HG02571 (cell line): Measurements from ENCODE around the gene MORN4.
"Not testable (repeated sequence)": the region's sequence is repeated elsewhere in the genome, so short reads cannot be mapped to it uniquely, and the experiment has no call there.

Source experiments
- ATAC-seq: cut with Tn5 transposase; IDR thresholded peaks from one replicate; pipeline ENCODE4 v1.9.1; 2021; ENCODE audit warnings: mild to moderate bottlenecking, moderate library complexity; ENCODE audit not compliant: unreplicated experiment

Gene MORN4

DNA sequence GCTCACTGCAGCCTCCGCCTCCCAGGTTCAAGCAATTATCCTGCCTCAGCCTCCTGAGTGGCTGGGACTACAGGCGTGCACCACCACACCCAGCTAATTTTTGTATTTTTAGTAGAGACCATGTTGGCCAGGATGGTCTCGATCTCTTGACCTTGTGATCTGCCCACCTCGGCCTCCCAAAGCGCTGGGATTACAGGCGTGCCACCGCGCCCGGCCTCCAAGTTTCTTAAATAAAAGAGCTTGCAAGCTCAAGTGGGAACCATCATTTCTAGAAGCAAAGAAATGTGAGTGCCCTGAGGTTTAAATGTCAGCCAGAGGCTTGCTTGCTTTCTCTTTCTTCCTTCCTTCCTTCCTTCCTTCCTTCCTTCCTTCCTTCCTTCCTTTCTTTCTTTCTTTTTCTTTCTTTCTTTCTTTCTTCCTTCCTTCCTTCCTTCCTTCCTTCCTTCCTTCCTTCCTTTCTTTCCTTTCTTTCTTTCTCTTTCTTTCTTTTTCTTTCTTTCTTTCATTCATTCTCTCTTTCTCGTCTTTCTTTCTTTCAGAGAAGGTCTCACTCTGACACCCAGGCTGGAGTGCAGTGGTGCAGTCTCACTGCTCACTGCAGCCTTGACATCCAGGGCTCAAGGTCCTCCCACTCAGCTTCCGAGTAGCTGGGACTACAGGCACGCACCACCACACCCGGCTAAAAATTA is 9.3 kb upstream of the MORN4 start:
- ATAC-seq = not testable (repeated sequence)

DNA sequence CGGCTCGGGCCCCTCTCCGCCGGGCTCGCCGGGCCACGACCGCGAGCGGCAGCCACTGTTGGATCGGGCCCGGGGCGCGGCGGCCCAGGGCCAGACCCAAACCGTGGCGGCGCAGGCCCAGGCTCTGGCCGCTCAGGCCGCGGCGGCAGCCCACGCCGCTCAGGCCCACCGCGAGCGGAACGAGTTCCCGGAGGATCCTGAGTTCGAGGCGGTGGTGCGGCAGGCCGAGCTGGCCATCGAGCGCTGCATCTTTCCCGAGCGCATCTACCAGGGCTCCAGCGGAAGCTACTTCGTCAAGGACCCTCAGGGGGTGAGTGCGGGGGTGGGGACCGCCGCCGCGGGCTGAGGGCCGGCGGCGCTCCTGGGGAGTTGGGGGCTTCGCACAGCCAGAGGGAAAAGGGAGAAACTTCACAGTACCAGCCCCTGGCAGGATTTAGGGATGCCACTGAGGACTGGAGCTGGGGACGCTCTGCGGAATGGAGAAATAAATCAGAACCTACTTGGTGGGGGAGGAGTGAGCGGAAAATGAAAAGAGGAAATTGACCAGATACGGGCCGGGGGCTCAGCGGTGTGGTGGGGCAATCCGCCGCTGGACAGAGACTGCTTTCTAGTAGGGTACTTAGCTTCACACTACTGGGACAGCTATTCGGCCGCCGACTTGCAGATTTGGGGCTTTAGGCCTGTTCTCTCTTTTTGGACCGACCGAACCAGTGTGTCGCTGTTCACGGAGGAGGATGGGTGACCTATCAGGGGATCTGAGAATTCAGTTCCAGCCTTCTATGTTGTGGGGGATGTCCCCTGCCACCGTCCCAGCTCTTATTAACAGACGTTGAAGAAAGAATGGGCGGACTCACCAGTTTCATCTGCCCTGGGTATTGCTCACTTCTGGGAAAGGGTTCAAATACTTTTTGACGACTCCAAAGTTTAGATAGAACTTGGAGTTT is 7.8 kb upstream of the MORN4 start:
- peak; percentile 3 for ATAC-seq

DNA sequence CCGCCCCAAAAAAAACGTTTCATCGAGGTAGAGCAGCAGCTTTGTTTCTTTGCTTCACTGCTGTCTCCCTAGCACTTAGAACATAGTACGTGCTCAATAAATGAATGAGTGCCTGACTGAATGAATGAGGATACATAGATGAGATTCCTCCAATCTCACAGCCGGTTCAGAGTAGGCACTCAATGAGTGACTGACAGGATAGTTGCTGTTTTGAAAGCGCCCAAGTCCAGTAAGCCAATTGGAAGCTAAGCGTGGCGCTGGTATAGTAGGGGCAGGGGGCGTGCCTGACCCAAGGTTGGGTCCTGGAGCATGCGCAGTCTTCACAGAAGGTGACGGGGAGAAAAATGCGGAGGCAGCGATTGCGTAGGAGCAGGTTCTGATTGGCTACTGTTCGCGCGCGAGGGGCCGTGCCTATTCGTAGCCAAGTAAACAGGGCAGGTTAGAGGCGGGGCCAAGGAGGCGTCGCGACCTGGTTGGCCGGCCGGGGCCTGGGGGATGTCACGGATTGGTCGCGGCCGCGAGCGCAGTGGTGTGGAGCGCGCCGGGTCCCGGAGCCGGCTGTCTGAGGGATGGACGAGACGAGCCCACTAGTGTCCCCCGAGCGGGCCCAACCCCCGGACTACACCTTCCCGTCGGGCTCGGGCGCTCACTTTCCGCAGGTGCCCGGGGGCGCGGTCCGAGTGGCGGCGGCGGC is 7.0 kb upstream of the MORN4 start, which contains the start of gene PI4K2A:
PI4K2A (plus strand) TSS at position 498 of the 694 bp plus-strand sequence; CDS start at position 570, 72 bp downstream.
- ATAC-seq = peak; percentile 98

DNA sequence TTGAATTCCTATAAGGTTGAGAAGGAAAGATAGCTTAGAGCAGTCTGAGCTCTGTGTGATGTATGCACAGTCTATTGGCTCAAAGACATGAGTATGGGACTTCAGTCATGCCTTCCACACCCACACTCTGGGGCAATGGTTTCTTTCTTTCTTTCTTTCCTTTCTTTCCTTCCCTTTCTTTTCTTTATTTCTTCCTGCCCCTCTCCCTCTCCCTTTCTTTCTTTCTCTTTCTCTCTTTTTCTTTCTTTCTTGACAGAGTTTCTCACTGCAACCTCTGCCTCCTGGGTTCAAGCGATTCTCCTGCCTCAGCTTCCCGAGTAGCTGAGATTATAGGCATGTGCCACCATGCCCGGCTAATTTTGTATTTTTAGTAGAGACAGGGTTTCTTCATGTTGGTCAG is 5.8 kb upstream of the MORN4 start:
- not testable (repeated sequence) for ATAC-seq

DNA sequence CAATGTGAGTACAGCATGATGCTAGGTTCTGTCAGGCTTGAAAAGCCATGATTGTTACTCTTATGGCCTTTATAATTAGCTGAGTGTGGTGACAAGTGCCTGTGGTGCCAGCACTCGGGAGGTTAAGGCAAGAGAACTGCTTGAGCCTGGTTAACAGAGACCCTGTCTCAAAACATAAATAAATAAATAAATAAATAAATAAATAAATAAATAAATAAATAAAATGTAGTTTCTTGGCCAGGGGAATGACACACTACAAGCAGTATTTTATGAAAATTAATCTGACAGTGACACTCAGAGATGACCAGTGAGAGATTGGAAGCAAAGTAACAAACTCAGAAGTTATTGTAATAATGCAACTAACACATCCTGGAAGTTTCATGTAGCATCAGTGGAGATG is 2.3 kb upstream of the MORN4 start:
- no peak for ATAC-seq

DNA sequence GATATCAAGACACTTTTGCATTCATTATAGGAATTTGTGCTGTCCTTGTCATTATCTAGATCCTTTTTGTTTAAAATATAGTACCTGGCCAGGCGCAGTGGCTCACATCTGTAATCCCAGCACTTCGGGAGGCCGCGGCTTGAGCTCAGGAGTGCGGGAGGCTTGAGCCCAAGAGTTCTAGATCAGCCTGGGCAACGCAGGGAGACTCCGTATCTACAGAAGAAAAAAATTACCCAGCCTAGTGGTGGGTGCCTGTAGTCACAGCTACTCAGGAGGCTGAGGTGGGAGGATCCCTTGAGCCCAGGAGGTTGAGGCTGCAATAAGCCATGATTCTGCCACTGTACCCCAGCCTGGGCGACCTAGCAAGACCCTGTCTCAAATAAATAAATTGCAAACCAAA is 621 bp upstream of the MORN4 start:
- no peak for ATAC-seq

DNA sequence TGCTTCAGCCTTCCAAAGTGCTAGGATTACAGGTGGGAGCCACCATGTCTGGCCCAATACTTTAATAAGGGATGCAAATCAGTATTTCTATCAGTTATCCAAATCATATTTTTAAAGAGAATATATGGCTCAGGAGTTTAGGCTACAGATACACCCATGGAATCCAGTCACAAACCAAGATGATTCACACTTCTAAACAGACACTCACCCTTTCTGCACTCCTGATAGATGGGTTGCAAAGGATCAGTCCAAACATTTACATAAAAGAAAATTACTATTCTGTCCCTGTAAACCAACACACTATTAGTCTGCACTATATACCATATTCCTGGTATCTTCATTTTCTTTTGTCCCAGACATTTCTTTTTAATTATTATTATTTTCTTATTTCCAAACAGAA is 2.2 kb downstream of the MORN4 start:
- no peak for ATAC-seq

DNA sequence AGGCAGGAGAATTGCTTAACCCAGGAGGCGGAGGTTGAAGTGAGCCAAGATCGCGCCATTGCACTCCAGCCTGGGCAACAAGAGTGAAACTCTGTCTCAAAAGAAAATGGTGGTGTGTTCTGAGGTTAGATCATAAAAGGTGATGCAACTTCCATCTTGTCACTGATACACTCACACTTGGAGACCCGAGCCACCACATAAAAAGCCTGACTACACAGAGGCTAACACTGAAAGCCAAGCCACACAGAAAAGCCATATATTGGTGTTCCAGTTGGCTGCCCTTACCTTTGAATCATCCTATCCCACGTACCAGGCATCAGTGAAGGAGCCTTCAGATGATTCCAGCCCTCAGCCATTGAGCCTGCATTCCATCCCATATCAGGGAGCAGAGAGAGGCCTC is 4.0 kb downstream of the MORN4 start:
- no peak for ATAC-seq

DNA sequence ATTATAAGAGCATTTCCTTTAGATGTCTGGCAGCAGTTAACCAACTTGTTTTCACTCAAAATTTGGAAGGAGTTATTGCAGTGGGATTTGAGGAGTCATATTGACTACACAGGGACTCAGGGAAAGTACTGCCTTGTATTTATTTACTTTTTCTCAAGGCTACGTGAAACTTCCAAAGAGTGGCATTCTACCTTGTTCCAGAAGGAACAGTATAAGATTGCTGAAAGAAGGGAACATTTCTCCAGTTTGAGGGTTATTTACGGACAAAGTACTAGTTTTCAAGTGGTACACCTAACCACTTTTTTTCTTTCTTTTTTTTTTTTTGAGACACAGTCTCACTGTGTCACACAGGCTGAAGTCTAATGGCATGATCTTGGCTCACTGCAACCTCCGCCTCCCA is 5.1 kb downstream of the MORN4 start:
- ATAC-seq = no peak

DNA sequence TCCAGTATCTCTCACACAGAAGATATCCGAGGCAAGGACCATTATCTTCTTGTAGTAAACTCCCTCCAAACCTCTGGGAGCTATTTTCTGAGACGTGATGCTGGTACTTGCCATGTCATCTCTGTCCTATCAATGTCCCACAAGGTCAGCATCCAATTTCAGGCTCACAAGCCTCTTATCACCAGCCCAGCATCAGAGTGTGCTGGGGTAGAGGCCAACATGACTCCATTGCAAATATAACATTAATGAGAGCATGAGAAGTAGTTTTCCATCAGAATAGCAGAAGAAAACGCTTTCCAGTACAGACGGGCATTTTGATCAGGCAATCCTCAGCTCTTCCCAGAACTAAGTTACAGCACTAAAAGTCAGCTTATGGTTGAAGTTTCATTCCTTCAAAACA is 5.6 kb downstream of the MORN4 start:
- no peak for ATAC-seq

DNA sequence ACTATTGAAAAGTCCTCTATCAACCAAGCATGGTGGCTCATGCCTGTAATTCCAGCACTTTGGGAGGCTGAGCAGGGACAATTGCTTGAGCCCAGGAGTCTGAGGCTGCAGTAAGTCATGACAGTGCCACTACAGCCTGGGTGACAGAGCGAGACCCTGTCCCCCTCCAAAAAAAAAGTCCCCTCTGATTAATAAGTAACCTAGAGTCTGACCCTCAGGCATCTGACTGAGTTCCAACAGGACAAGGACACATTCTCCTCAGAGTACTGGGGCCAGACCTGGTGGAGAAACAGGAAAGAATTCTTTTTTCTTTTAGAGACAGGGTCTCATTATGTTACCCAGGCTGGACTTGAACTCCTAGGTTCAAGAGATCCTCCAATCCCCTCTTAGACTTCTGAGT is 10.0 kb downstream of the MORN4 start:
- ATAC-seq = no peak

DNA sequence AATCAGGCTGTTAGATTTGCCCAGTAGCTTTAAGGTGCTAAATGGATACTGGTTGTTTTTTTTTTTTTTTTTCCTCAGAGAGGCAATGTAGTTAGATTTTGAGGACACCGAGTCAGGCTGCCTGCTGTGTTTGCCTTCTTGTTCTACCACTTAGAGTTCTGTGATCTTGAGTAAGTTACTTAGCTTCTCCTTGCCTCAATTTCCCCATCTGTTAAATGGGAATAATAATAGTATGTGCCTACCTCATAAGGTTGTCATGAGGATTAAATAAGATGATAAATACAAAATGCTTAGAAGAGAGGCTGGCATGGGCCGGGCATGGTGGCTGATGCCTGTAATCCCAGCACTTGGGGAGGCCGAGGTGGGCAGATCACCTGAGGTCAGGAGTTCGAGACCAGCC is 14.6 kb downstream of the MORN4 start:
- no peak for ATAC-seq

DNA sequence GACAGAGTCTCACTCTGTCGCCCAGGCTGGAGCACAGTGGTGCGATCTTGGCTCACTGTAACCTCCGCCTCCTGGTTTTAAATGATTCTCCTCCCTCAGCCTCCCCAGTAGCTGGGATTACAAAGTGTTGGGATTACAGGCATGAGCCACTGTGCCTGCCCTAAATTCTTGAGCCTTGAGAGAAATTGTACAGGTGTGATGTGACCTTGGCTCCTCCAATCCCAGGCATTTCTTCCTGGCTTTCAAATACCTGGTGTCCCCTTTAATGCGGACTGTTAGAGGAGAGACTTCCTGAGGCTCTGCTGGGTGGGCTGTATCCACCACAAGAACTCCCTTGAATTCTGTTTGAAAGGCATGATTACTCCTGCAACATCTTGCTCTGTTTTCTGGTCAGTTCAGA is 15.0 kb downstream of the MORN4 start:
- ATAC-seq = no peak

DNA sequence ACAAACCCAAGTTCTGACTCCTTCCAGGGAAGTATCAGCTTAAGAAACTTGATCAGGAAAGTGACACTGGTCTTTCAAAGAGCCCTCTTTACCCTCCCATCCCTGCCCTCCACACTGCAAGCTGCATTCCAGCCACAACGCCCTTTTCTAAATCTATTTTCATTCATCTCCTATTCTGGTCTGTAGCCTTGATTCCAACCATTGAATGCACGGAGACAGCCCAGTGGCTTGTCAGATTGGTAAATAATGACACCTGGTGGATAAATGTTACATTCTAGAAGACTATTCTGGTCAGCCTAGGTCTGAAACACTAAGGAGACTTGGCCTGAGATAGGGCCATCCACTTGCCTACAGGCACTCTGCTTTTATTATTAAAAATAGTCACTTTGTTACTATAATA is 20.9 kb downstream of the MORN4 start:
- no peak for ATAC-seq

DNA sequence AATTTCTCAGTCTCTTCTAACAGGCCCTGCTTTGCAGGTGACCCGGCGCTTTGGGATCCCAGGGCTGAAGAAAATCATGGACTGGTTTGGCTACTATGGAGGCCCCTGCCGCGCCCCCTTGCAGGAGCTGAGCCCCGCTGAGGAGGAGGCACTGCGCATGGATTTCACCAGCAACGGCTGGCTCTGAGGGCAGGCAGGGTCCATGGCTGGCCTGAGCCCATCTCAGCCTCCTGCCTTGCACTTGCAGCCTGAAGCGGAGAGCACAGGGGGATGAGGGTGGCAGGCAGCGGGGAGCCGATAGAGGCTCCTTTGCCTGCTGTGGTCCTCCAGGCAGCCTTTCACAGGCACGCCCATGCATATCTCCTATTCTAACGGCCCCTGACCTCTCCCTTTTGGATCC is 21.8 kb downstream of the MORN4 start:
- ATAC-seq = no peak

DNA sequence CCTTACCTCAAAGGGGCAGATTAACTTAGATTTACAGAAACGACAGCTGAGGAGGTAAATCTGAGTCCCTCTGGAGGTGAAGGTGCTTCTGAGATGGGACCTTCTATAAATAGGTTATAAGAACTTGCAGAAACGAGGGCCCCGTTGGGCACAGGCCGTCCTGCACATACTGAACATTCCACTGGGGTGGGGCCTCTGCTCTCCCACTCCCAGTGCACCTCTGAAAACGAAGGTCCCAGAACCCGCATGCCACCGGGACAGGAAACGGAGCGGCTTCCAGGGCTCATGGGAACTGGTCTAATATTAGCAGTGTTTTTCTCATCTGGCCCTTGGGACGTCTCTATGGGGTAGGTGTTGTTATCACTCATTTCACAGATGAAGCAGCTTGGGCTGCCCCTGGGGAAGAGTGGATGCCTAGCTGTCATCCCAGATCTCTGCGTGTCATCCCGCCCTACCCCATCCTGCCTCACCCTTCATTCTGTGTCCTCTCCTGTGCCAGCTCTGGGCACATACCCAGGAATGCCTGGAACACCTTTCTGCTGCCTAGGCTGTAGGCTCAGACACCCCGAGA is 24.2 kb downstream of the MORN4 start:
- ATAC-seq = no peak

DNA sequence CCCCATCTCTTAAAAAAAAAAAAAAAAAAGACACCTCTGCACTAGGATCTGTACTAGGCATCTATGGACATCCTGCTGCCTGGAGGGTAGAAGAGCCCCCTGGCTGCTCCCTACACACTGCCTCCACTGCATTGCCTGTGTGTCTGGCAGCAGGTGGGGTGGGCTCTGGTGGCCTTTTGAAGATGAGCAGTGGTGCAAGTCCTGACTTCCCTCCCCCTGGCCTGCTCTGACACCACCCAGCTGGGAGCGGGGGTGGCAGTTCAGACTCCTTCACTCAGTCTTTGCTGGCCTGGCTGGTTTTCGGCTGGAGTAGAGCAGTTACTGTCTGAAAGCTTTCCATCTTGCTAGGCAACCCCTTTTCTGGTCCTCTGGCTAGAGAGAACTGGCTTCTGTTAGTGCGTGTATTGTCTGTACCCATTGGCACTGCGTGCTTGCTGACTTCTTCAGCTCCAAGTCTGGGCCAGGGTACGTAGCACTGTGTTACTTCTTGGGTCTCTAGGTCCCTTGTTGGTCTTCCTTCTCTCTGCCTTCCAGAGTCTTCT is 26.1 kb downstream of the MORN4 start:
- no peak for ATAC-seq

DNA sequence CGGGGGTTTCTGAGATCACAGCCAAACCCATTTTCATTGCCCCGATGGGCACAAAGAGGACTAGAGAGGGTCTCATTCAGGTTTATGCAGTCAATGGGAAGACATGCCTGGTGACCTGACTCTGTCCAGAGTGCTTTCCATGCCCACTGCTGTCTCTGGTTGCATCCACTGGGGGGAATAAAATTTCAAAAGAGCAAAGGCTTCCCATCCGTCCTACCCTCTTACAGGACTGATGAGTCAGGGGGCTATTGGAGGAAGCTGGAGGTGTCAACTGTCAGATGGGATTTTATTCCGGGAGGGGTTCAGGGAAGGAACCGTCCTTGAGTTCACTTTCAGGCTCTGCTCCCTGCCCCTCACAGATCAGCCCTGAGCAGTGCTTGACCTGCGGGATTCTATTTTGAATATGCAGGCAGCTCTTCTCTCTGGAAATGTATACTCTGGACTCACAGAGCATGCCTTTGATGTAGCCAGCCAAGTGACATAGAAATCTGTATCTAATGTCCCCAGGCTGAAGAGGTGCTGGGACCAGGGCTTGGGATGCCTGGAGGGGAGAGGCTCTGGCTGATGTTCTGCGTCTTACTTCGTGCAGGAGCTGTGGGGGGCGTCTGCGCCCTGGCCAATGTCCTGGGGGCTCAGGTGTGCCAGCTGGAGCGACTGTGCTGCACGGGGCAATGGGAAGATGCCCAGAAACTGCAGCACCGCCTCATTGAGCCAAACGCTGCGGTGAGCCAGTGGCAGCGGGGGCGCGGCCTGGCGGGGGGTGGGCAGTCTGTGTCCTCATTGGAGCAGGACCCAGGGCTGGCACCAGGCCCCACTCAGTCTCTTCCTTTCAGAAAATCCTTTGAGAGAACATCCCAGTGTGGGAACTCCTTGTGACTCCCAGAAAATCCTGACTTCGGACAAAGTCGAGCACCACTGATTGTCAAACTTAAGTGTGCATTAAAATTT is 31.8 kb downstream of the MORN4 start:
- no peak for ATAC-seq

DNA sequence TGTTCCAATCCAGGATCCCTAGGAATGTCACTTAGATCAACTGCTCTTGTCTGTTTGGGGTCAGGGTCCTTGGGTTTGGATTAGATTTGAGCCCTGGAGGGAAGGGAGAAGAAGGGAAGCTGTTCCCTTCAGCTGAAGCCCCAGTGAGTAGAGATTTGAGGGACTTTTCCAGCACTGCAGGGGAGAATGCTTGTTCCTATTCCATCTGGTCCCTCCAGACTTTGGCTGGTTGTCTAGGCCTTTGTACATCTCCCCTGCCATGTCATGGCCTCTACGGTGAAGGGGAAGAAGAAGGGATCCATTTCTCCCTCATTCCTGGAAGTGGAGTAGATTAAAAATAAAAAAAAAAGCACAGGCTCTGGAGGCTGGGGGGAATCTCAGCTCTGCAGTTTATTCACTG is 32.7 kb downstream of the MORN4 start:
- no peak for ATAC-seq

DNA sequence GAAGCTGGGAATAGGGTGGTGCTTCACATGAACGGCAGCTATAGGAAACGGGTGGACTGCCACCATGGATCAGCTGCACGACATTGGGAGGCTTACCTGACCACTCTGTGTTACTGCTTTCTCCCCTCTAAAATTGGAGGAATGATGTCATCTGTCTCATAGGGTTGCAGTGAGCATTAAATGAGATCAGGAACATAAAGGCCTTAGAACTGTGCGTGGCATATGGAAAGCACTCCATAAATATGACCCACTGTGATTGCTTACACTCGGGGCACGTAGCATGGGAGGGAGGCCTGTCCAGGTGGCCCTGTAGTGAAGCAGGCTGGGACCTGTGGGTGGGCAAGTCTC is 34.1 kb downstream of the MORN4 start:
- ATAC-seq = no peak
